NK-92 (cell line): ENCODE results near the gene PRKAG3.
"Not testable (repeated sequence)": the region's sequence is repeated elsewhere in the genome, so short reads cannot be mapped to it uniquely, and the experiment has no call there.

Experiments
- DNase-seq: peaks from one replicate; lab custom pipeline; 2025; ENCODE audit not compliant: unreplicated experiment; lab: John Stamatoyannopoulos, UW

The PRKAG3 gene

GRCh38 chr2:218863021-218863520 is 31.5 kb upstream of the PRKAG3 start:
- no peak for DNase-seq

- no peak for DNase-seq
These were observed 30.2 kb upstream of the PRKAG3 start for GRCh38 chr2:218861645-218862318.

- no peak for DNase-seq
These were observed 29.4 kb upstream of the PRKAG3 start for GRCh38 chr2:218860950-218861381.

- DNase-seq, result no peak
These were observed 28.6 kb upstream of the PRKAG3 start for GRCh38 chr2:218859988-218860831.

GRCh38 chr2:218859556-218859987 is 28.0 kb upstream of the PRKAG3 start, which contains the start of gene WNT6:
TSS of gene WNT6 (plus strand) at chr2:218859805. CDS start at chr2:218860038, 233 bp downstream.
- DNase-seq, result no peak

GRCh38 chr2:218858671-218859555 is 27.3 kb upstream of the PRKAG3 start:
- DNase-seq, result no peak

- DNase-seq, result no peak
These were observed 26.5 kb upstream of the PRKAG3 start for GRCh38 chr2:218858138-218858445.

GRCh38 chr2:218857371-218858137 is 26.0 kb upstream of the PRKAG3 start:
- DNase-seq, result no peak

- no peak for DNase-seq
These were observed 25.3 kb upstream of the PRKAG3 start for GRCh38 chr2:218856896-218857243.

GRCh38 chr2:218856167-218856895 is 24.7 kb upstream of the PRKAG3 start:
- no peak for DNase-seq

- no peak for DNase-seq
These were observed 23.9 kb upstream of the PRKAG3 start for GRCh38 chr2:218855305-218856166.

GRCh38 chr2:218854860-218855259 is 23.3 kb upstream of the PRKAG3 start:
- DNase-seq, result no peak

- no peak for DNase-seq
These were observed 22.2 kb upstream of the PRKAG3 start for GRCh38 chr2:218853766-218854165.

GRCh38 chr2:218852911-218853667 is 21.5 kb upstream of the PRKAG3 start:
- no peak for DNase-seq

GRCh38 chr2:218851286-218851685 is 19.7 kb upstream of the PRKAG3 start:
- DNase-seq, result no peak

GRCh38 chr2:218850796-218851195 is 19.2 kb upstream of the PRKAG3 start:
- DNase-seq, result no peak

- DNase-seq, result no peak
These were observed 18.1 kb upstream of the PRKAG3 start for GRCh38 chr2:218849721-218850120.

- not testable (repeated sequence) for DNase-seq
These were observed 15.4 kb upstream of the PRKAG3 start for GRCh38 chr2:218846963-218847362.
